ENCODE measurements around the gene TPPP2.

DNA sequence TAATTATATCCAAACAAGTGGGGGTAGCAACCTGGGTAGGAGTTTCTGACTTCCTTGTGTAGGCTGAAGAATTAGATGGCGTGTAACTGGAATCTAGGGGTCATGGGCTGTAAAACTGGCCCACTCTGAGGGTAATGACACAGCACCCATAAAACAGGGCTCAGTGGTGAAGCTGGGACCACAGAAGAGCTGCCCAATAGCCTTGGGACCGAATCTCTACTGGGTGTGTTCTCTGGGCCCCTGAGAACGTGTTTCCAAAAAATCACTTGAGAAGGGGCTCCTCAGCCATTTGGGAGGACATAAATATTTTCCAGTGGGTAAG lies 31.3 kb downstream of the TPPP2 start:
- TF ChIP-seq, protein P1, sequence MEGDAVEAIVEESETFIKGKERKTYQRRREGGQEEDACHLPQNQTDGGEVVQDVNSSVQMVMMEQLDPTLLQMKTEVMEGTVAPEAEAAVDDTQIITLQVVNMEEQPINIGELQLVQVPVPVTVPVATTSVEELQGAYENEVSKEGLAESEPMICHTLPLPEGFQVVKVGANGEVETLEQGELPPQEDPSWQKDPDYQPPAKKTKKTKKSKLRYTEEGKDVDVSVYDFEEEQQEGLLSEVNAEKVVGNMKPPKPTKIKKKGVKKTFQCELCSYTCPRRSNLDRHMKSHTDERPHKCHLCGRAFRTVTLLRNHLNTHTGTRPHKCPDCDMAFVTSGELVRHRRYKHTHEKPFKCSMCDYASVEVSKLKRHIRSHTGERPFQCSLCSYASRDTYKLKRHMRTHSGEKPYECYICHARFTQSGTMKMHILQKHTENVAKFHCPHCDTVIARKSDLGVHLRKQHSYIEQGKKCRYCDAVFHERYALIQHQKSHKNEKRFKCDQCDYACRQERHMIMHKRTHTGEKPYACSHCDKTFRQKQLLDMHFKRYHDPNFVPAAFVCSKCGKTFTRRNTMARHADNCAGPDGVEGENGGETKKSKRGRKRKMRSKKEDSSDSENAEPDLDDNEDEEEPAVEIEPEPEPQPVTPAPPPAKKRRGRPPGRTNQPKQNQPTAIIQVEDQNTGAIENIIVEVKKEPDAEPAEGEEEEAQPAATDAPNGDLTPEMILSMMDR (IDR thresholded peaks at IDR 0.05; ENCODE audit: low read length): no peak
- TF ChIP-seq EZH2 (IDR thresholded peaks at IDR 0.05; ENCODE audit: borderline replicate concordance, low read length): no peak

All from OCI-LY1 (cell line).